ENCODE results near the gene PIM3. TPM values are rescaled to one million over a fixed set of nuclear protein-coding genes. Genes with fewer than 3 reads are reported as not detected.

PIM3 gene
- total RNA-seq, 5 donors from 2014 or later (not counting 1 experiment from before 2014, with no cell fraction given): 61.5 to 167 (median 65.0) TPM

- ChIA-PET CTCF (interaction anchor here in 1 of 2 donors (1.1 kb wide), 1 partner anchor 103 kb away, joined by 3 read pairs; no protein-coding TSS in a partner anchor), POLR2A (no interaction called here)
- Mint-ChIP-seq H3K9me3 (no peaks in the 10 kb centered on the region), H3K27me3 (no peaks in the 10 kb centered on the region), H3K27ac (peak overlapping the region; percentile 83 to 84), H3K4me3 (peak overlapping the region in 2 of 3 donors; percentile 6 to 69), H3K4me1 (peaks cover 32 to 55% (median 37%) of the 10 kb centered on the region in 3 donors), H3K36me3 (no peaks in the 10 kb centered on the region)
- DNase-seq (no peak), ATAC-seq (replicated peaks in 1 of 4) (no peak)
- no peak overlapping the region for H3K4me3 ChIP-seq (ENCODE audit: control insufficient read depth in 1 of 2, extremely low read depth in 1 of 2, low read length in 1 of 2)
- H3K36me3 ChIP-seq (ENCODE audit: control insufficient read depth in 2 of 2, extremely low read depth in 1 of 2, insufficient read depth in 1 of 2, low read length in 1 of 2): peaks cover 0 to 10% of the 10 kb centered on the region in 2 donors
- peaks cover 26 to 59% of the 10 kb centered on the region in 2 experiments for H3K4me1 ChIP-seq (ENCODE audit: control insufficient read depth in 1 of 2, extremely low read depth in 1 of 2, insufficient read depth in 2 of 2, low read length in 2 of 2)
- H3K27ac ChIP-seq (ENCODE audit: low read length): no peak overlapping the region
- no peaks in the 10 kb centered on the region for H3K9me3 ChIP-seq
- peaks cover 0 to 4% of the 10 kb centered on the region in 2 experiments for H3K27me3 ChIP-seq (replicated peaks in 1 of 2; ENCODE audit: control insufficient read depth in 2 of 2, extremely low read depth in 1 of 2, insufficient read depth in 2 of 2, low read length in 1 of 2)
- WGBS (ENCODE audit: insufficient coverage): 96% methylated on average over 22 of the region's 26 CpGs
These were observed 32.9 kb upstream of the PIM3 start for GRCh38 chr22:49927483-49928184.

GRCh38 chr22:49928185-49928495 lies 32.4 kb upstream of the PIM3 start:
- no peaks in the 10 kb centered on the region for H3K9me3 ChIP-seq
- Mint-ChIP-seq H3K36me3 (no peaks in the 10 kb centered on the region), H3K4me3 (peak overlapping the region in 1 of 3 donors; percentile 10), H3K27ac (no peak overlapping the region), H3K4me1 (peaks cover 36 to 59% (median 37%) of the 10 kb centered on the region in 3 donors), H3K27me3 (no peaks in the 10 kb centered on the region), H3K9me3 (no peaks in the 10 kb centered on the region)
- ChIA-PET POLR2A (no interaction called here), CTCF (interaction anchor here in 1 of 2 donors (1.1 kb wide), 1 partner anchor 102 kb away, joined by 3 read pairs; no protein-coding TSS in a partner anchor)
- H3K27me3 ChIP-seq (replicated peaks in 1 of 2; ENCODE audit: control insufficient read depth in 2 of 2, extremely low read depth in 1 of 2, insufficient read depth in 2 of 2, low read length in 1 of 2): peaks cover 0 to 4% of the 10 kb centered on the region in 2 experiments
- 82% methylated on average over 8 of the region's 8 CpGs for WGBS (ENCODE audit: insufficient coverage)
- no peak for ATAC-seq (replicated peaks in 1 of 4)
- H3K4me1 ChIP-seq (ENCODE audit: control insufficient read depth in 1 of 2, extremely low read depth in 1 of 2, insufficient read depth in 2 of 2, low read length in 2 of 2): peaks cover 28 to 57% of the 10 kb centered on the region in 2 experiments
- no peak overlapping the region for H3K4me3 ChIP-seq (ENCODE audit: control insufficient read depth in 1 of 2, extremely low read depth in 1 of 2, low read length in 1 of 2)
- no peak for DNase-seq
- peaks cover 0 to 10% of the 10 kb centered on the region in 2 donors for H3K36me3 ChIP-seq (ENCODE audit: control insufficient read depth in 2 of 2, extremely low read depth in 1 of 2, insufficient read depth in 1 of 2, low read length in 1 of 2)
- no peak overlapping the region for H3K27ac ChIP-seq (ENCODE audit: low read length)

- H3K9me3 ChIP-seq: no peaks in the 10 kb centered on the region
- ATAC-seq (replicated peaks in 1 of 4): no peak
- H3K36me3 ChIP-seq (ENCODE audit: control insufficient read depth in 2 of 2, extremely low read depth in 1 of 2, insufficient read depth in 1 of 2, low read length in 1 of 2): peaks cover 0 to 10% of the 10 kb centered on the region in 2 donors
- POLR2A ChIA-PET: no interaction called here
- CTCF ChIA-PET: interaction anchor here in 1 of 2 donors (1.1 kb wide), 1 partner anchor 102 kb away, joined by 3 read pairs; no protein-coding TSS in a partner anchor
- Mint-ChIP-seq H3K4me3 (peak overlapping the region in 1 of 3 donors; percentile 10), H3K27ac (no peak overlapping the region), H3K4me1 (peaks cover 37 to 58% (median 40%) of the 10 kb centered on the region in 3 donors), H3K36me3 (no peaks in the 10 kb centered on the region), H3K9me3 (no peaks in the 10 kb centered on the region), H3K27me3 (no peaks in the 10 kb centered on the region)
- H3K27ac ChIP-seq (ENCODE audit: low read length): no peak overlapping the region
- peaks cover 28 to 60% of the 10 kb centered on the region in 2 experiments for H3K4me1 ChIP-seq (ENCODE audit: control insufficient read depth in 1 of 2, extremely low read depth in 1 of 2, insufficient read depth in 2 of 2, low read length in 2 of 2)
- WGBS (ENCODE audit: insufficient coverage): 67% methylated on average over 28 of the region's 38 CpGs
- peaks cover 0 to 4% of the 10 kb centered on the region in 2 experiments for H3K27me3 ChIP-seq (replicated peaks in 1 of 2; ENCODE audit: control insufficient read depth in 2 of 2, extremely low read depth in 1 of 2, insufficient read depth in 2 of 2, low read length in 1 of 2)
- no peak for DNase-seq
- H3K4me3 ChIP-seq (ENCODE audit: control insufficient read depth in 1 of 2, extremely low read depth in 1 of 2, low read length in 1 of 2): no peak overlapping the region
These were observed 31.9 kb upstream of the PIM3 start for GRCh38 chr22:49928555-49929210.

- CTCF ChIA-PET: interaction anchor here in 1 of 2 donors (1.0 kb wide), 1 partner anchor 101 kb away, joined by 4 read pairs; no protein-coding TSS in a partner anchor
- Mint-ChIP-seq H3K36me3 (no peaks in the 10 kb centered on the region), H3K4me1 (peaks cover 37 to 56% (median 40%) of the 10 kb centered on the region in 3 donors), H3K9me3 (no peaks in the 10 kb centered on the region), H3K27ac (no peak overlapping the region), H3K27me3 (no peaks in the 10 kb centered on the region), H3K4me3 (peak overlapping the region in 1 of 3 donors; percentile 64)
- peaks cover 0 to 3% of the 10 kb centered on the region in 2 donors for H3K36me3 ChIP-seq (ENCODE audit: control insufficient read depth in 2 of 2, extremely low read depth in 1 of 2, insufficient read depth in 1 of 2, low read length in 1 of 2)
- no peak overlapping the region for H3K27ac ChIP-seq (ENCODE audit: low read length)
- DNase-seq (peak in 34 of 35 experiments; percentile 31 to 88 (median 64)), ATAC-seq (replicated peaks in 1 of 4) (peak; percentile 47 to 71 (median 66))
- H3K4me1 ChIP-seq (ENCODE audit: control insufficient read depth in 1 of 2, extremely low read depth in 1 of 2, insufficient read depth in 2 of 2, low read length in 2 of 2): peaks cover 27 to 64% of the 10 kb centered on the region in 2 experiments
- POLR2A ChIA-PET: no interaction called here
- no peaks in the 10 kb centered on the region for H3K9me3 ChIP-seq
- H3K4me3 ChIP-seq (ENCODE audit: control insufficient read depth in 1 of 2, extremely low read depth in 1 of 2, low read length in 1 of 2): no peak overlapping the region
- 7% methylated on average over 66 of the region's 75 CpGs for WGBS (ENCODE audit: insufficient coverage)
- peaks cover 0 to 4% of the 10 kb centered on the region in 2 experiments for H3K27me3 ChIP-seq (replicated peaks in 1 of 2; ENCODE audit: control insufficient read depth in 2 of 2, extremely low read depth in 1 of 2, insufficient read depth in 2 of 2, low read length in 1 of 2)
These were observed 31.2 kb upstream of the PIM3 start for GRCh38 chr22:49929211-49929979.

- POLR2A ChIA-PET: no interaction called here
- H3K27ac Mint-ChIP-seq: no peak overlapping the region
These were observed 30.5 kb upstream of the PIM3 start for GRCh38 chr22:49929994-49930575.

More at GRCh38 chr22:49929994-49930575, 30.5 kb upstream of the PIM3 start:
- Mint-ChIP-seq H3K4me3 (peak overlapping the region in 2 of 3 donors; percentile 21 to 64), H3K36me3 (no peaks in the 10 kb centered on the region), H3K27me3 (no peaks in the 10 kb centered on the region), H3K9me3 (no peaks in the 10 kb centered on the region), H3K4me1 (peaks cover 35 to 55% (median 39%) of the 10 kb centered on the region in 3 donors)
- H3K4me3 ChIP-seq (ENCODE audit: control insufficient read depth in 1 of 2, extremely low read depth in 1 of 2, low read length in 1 of 2): no peak overlapping the region
- CTCF ChIA-PET: interaction anchor here (1.0 to 1.3 kb wide), 2 partner anchors 100 kb away, joined by 4 read pairs; no protein-coding TSS in a partner anchor
- H3K36me3 ChIP-seq (ENCODE audit: control insufficient read depth in 2 of 2, extremely low read depth in 1 of 2, insufficient read depth in 1 of 2, low read length in 1 of 2): peaks cover 0 to 3% of the 10 kb centered on the region in 2 donors
- peaks cover 0 to 4% of the 10 kb centered on the region in 2 experiments for H3K27me3 ChIP-seq (replicated peaks in 1 of 2; ENCODE audit: control insufficient read depth in 2 of 2, extremely low read depth in 1 of 2, insufficient read depth in 2 of 2, low read length in 1 of 2)
- H3K9me3 ChIP-seq: no peaks in the 10 kb centered on the region
- DNase-seq (peak in 1 of 35 experiments; percentile 32), ATAC-seq (replicated peaks in 1 of 4) (no peak)
- peaks cover 26 to 65% of the 10 kb centered on the region in 2 experiments for H3K4me1 ChIP-seq (ENCODE audit: control insufficient read depth in 1 of 2, extremely low read depth in 1 of 2, insufficient read depth in 2 of 2, low read length in 2 of 2)
- no peak overlapping the region for H3K27ac ChIP-seq (ENCODE audit: low read length)
- 87% methylated on average over 21 of the region's 21 CpGs for WGBS (ENCODE audit: insufficient coverage)

All from T-cell (primary cell).